Placental pericyte (primary cell): ENCODE measurements around the gene CHN1. TPM values are rescaled to one million over a fixed set of nuclear protein-coding genes. Genes with fewer than 3 reads are reported as not detected.

Source experiments
- small RNA-seq: library from RNA; depleted of rRNA; stranded (forward); fragments of <200 nt; gene quantifications from one replicate; pipeline ENCODE3, GENCODE V24; 2012; ENCODE audit warnings: low replicate concordance
- total RNA-seq: library from RNA; depleted of rRNA; stranded (reverse); fragments of >200 nt; gene quantifications from 2 replicates; pipeline ENCODE4 v1.2.3, GENCODE V29; 2012

The CHN1 gene
- total RNA-seq, result 72.2 and 153 TPM in 2 replicates

GRCh38 chr2:175004980-175005732 is at the start of gene CHN1:
CHN1 (minus strand) TSS chr2:175005381; CDS start chr2:175004912, 469 bp downstream.

GRCh38 chr2:174764280-174765255 is 240.6 kb downstream of the CHN1 start, which contains the start of gene CHRNA1:
CHRNA1 (minus strand) TSS chr2:174764472; CDS start chr2:174764394, 78 bp downstream.

Small RNA genes lying within 50 kb of the gene (small RNA-seq; reads per million reads assigned to genes)
- gene RNU6-1290P (not detected), gene RNU6-763P (not detected)

Other genes with a start within 250 kb of the CHN1 start
- 0.66 and 3.1 TPM in 2 replicates for gene CHRNA1, start 240.9 kb downstream of the CHN1 start, total RNA-seq
- gene ATF2, start 162.8 kb upstream of the CHN1 start, total RNA-seq, result 66.9 and 109 TPM in 2 replicates
- 56.2 and 150 TPM in 2 replicates for gene ATP5MC3, start 176.3 kb upstream of the CHN1 start, total RNA-seq